RWPE1 (cell line): Measurements from ENCODE around the gene CARHSP1.

Experiments
- CTCF ChIA-PET: fragments of 350-600 bp; sonication (Branson Sonifier 250); formaldehyde crosslinking; extraction: SDS; loops from one replicate; lab custom pipeline; 2021; lab: Yijun Ruan, JAX
- POLR2A ChIA-PET: fragments of 400-600 bp; formaldehyde crosslinking; extraction: SDS; loops from one replicate; lab custom pipeline; 2020; ENCODE audit warnings: antibody characterized with exemption; ENCODE audit not compliant: low non-redundant PET; lab: Yijun Ruan, JAX
- DNase-seq: peaks from one replicate; pipeline ENCODE4 v3.0.0; 2012; ENCODE audit warnings: low spot score
- H3K27ac ChIP-seq: fragments of 450-650 bp; 2 replicates; pipeline ENCODE4 v1.5.1; 2017
- TF ChIP-seq, protein P1 (sequence below): fragments of 450-650 bp; conservative IDR thresholded peaks from 2 replicates; pipeline ENCODE4 v1.5.1; 2017; ENCODE audit warnings: low read depth, mild to moderate bottlenecking

The CARHSP1 gene

GRCh38 chr16:8888951-8889892 is 20.4 kb upstream of the CARHSP1 start:
- CTCF ChIA-PET: interaction anchor here (1.2 kb wide), 1 partner anchor 9 kb away, joined by 8 read pairs; no protein-coding TSS in a partner anchor
- TF ChIP-seq, protein P1, sequence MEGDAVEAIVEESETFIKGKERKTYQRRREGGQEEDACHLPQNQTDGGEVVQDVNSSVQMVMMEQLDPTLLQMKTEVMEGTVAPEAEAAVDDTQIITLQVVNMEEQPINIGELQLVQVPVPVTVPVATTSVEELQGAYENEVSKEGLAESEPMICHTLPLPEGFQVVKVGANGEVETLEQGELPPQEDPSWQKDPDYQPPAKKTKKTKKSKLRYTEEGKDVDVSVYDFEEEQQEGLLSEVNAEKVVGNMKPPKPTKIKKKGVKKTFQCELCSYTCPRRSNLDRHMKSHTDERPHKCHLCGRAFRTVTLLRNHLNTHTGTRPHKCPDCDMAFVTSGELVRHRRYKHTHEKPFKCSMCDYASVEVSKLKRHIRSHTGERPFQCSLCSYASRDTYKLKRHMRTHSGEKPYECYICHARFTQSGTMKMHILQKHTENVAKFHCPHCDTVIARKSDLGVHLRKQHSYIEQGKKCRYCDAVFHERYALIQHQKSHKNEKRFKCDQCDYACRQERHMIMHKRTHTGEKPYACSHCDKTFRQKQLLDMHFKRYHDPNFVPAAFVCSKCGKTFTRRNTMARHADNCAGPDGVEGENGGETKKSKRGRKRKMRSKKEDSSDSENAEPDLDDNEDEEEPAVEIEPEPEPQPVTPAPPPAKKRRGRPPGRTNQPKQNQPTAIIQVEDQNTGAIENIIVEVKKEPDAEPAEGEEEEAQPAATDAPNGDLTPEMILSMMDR: no peak
- no peak for DNase-seq
- peak overlapping the region; percentile 1; the same call in 1 of the 2 replicates for H3K27ac ChIP-seq
- POLR2A ChIA-PET: interaction anchor here (0.6 kb wide), 1 partner anchor 21 kb away, joined by 3 read pairs; the partner anchor contains the start of gene CARHSP1

DNA sequence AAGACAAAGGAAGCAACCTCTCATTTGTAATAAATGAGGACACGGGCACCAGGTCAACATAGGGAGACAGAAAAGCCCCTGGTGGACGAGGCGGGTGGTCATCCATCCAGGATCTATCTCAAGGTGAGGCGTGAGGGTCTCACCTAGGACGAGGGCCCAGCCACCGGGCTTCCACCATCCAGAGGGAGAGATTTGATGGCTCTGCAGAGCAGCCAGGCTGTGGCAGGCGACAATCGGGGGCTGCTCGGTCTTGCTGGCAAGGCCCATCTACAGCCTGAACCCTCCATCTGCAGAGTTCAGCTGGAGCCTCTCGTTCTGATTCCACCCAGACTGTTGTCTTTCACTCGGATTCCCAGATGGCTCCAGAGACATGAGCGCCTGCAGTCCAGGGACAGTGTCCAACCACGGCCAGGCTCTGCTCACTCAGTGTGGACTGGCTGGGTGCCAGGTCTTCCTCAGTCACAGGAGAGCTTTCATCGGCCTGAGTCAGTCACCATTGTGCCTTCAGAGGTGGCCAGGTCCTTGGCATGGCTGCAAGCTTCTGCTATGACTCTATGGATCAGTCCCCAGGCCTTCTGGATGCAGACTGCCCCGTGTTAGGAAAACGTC is 19.2 kb upstream of the CARHSP1 start:
- H3K27ac ChIP-seq: peak overlapping the region; percentile 11; the same call in 1 of the 2 replicates
- TF ChIP-seq, protein P1: no peak
- no peak for DNase-seq
- POLR2A ChIA-PET: no interaction called here
- CTCF ChIA-PET: interaction anchor here (1.2 kb wide), 1 partner anchor 8 kb away, joined by 8 read pairs; no protein-coding TSS in a partner anchor

DNA sequence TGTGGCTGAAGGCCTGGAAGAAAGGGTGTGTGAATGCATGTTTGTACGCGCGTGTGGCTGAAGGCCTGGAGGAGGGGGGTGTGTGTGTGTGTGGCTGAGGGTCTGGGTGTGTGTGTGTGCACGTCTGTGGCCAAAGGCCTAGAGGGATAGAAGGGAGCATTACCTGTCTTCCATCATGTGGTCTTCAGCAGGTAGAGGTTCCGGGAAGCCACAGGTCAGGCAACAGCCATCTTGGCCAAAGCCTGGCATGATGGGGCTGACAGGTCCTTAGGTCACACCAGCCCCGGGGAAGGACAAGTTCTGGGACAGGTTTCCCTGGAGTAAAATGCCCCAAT is 18.6 kb upstream of the CARHSP1 start:
- H3K27ac ChIP-seq: peak overlapping the region; percentile 11; the same call in 1 of the 2 replicates
- ChIA-PET CTCF (no interaction called here), POLR2A (no interaction called here)
- TF ChIP-seq, protein P1: no peak
- no peak for DNase-seq

GRCh38 chr16:8886593-8887430 is 18.0 kb upstream of the CARHSP1 start:
- peak overlapping the region; percentile 67 for H3K27ac ChIP-seq
- DNase-seq: no peak
- CTCF ChIA-PET: no interaction called here
- TF ChIP-seq, protein P1: no peak
- POLR2A ChIA-PET: no interaction called here

GRCh38 chr16:8885674-8886592 is 17.1 kb upstream of the CARHSP1 start:
- POLR2A ChIA-PET: no interaction called here
- DNase-seq: no peak

More at GRCh38 chr16:8885674-8886592, 17.1 kb upstream of the CARHSP1 start:
- TF ChIP-seq, protein P1: no peak
- CTCF ChIA-PET: interaction anchor here (0.8 kb wide), 1 partner anchor 39 kb away, joined by 3 read pairs; no protein-coding TSS in a partner anchor
- H3K27ac ChIP-seq: peak overlapping the region; percentile 67
